ENCODE measurements around the gene ICAM1. TPM values are rescaled to one million over a fixed set of nuclear protein-coding genes. Genes with fewer than 3 reads are reported as not detected.

ICAM1 gene
- total RNA-seq, 1 experiment from 2014 or later = 2.3 TPM

DNA sequence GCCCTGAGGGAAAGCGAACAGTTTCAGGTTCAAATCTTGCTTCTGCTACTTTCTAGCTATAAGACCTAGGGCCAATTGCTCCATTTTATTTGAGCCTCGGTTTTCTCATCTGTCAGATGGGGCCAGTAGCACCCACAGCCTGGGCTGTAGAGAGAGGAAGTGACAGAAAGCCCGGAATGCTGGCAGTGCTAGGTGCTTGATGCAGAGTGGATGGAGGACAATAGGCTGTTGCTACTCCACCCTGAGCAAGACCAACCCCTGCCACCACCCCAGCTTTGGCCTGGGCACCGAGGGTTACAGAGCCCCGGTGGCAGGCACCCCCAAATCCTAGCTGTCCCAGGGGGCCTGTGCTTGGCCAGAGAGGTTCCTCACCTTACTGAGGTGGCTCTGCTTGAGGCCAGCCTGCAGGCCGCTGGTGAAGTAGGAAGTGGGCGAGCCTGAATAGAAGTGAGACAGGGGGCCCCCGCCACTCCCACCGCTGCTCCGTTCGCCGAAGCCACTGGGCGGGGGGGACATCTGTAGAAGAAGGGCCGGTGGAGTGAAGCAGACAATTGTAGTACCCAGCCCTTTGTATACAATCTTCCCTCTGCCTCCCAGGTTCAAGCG, 47.0 kb downstream of the ICAM1 start:
- H3K79me2 ChIP-seq (ENCODE audit: insufficient read depth, low read length) = no peaks in the 10 kb centered on the region
- H3K9ac ChIP-seq (ENCODE audit: extremely low read depth, insufficient read length, low read length) = no peak overlapping the region
- H3K4me1 ChIP-seq (ENCODE audit: insufficient read depth, low read length) = no peaks in the 10 kb centered on the region
- H2BK15ac ChIP-seq (ENCODE audit: low read depth, low read length) = no peak overlapping the region
- no peak overlapping the region for H4K8ac ChIP-seq (replicated peaks; ENCODE audit: insufficient read length, low read depth, low read length)
- no peak overlapping the region for H4K5ac ChIP-seq (ENCODE audit: insufficient read length, low read depth, low read length)
- no peaks in the 10 kb centered on the region for H3K9me3 ChIP-seq (ENCODE audit: control insufficient read depth, low read depth, low read length)
- no peaks in the 10 kb centered on the region for H3K79me1 ChIP-seq (ENCODE audit: insufficient read depth, low read depth, low read length, poor library complexity, severe bottlenecking)
- H3K4me2 ChIP-seq (ENCODE audit: insufficient read depth, insufficient read length, low read length) = no peak overlapping the region
- TF ChIP-seq, protein P1, sequence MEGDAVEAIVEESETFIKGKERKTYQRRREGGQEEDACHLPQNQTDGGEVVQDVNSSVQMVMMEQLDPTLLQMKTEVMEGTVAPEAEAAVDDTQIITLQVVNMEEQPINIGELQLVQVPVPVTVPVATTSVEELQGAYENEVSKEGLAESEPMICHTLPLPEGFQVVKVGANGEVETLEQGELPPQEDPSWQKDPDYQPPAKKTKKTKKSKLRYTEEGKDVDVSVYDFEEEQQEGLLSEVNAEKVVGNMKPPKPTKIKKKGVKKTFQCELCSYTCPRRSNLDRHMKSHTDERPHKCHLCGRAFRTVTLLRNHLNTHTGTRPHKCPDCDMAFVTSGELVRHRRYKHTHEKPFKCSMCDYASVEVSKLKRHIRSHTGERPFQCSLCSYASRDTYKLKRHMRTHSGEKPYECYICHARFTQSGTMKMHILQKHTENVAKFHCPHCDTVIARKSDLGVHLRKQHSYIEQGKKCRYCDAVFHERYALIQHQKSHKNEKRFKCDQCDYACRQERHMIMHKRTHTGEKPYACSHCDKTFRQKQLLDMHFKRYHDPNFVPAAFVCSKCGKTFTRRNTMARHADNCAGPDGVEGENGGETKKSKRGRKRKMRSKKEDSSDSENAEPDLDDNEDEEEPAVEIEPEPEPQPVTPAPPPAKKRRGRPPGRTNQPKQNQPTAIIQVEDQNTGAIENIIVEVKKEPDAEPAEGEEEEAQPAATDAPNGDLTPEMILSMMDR (conservative IDR thresholded peaks at IDR 0.05) = no peak
- H3K4me3 Mint-ChIP-seq = no peak overlapping the region
- peaks cover 19 to 55% (median 34%) of the 10 kb centered on the region in 3 experiments for H3K36me3 Mint-ChIP-seq (ENCODE audit: insufficient read depth in 1 of 3, low read depth in 3 of 3)
- no peak overlapping the region for H3K18ac ChIP-seq (ENCODE audit: insufficient read length, low read depth, low read length)
- no peak overlapping the region for H3K4ac ChIP-seq (ENCODE audit: low read depth, low read length)
- H3K14ac ChIP-seq (ENCODE audit: insufficient read depth, low read length) = no peak overlapping the region
- H3K23me2 ChIP-seq (ENCODE audit: insufficient read length, low read depth, low read length, poor library complexity, severe bottlenecking) = peaks cover 3% of the 10 kb centered on the region
- no peak overlapping the region for H2BK20ac ChIP-seq (ENCODE audit: low read depth, low read length, poor library complexity, severe bottlenecking)
- H3K9me3 Mint-ChIP-seq = no peaks in the 10 kb centered on the region; a peak in 1 of 5 replicates
- H3K27ac ChIP-seq (ENCODE audit: insufficient read length, low read depth, low read length) = no peak overlapping the region
- no peak overlapping the region for H2BK12ac ChIP-seq (ENCODE audit: insufficient read length, low read depth, low read length)
- H3K4me1 Mint-ChIP-seq = peaks cover 11 to 14% of the 10 kb centered on the region in 2 experiments
- no peak overlapping the region for H3K23ac ChIP-seq (ENCODE audit: insufficient read length, low read depth, low read length)
- H3K56ac ChIP-seq (ENCODE audit: insufficient read length, low read depth, low read length) = no peak overlapping the region
- H2BK5ac ChIP-seq (ENCODE audit: insufficient read length, low read length) = no peak overlapping the region
- H3K27ac Mint-ChIP-seq = no peak overlapping the region
- H3T11ph ChIP-seq (ENCODE audit: low read length) = no peak overlapping the region
- peaks cover 2% of the 10 kb centered on the region for H3K27me3 Mint-ChIP-seq (ENCODE audit: low read depth)
- no CpG with 5 or more reads among the region's 15 CpGs for WGBS (ENCODE audit: extremely low coverage, insufficient read length, low lambda C conversion rate)
- H2AFZ ChIP-seq (ENCODE audit: low read length) = no peak overlapping the region
- no peaks in the 10 kb centered on the region for H3K27me3 ChIP-seq (ENCODE audit: insufficient read depth, low read length)
- DNase-seq = no peak
- no peak overlapping the region for H2BK120ac ChIP-seq (ENCODE audit: low read depth, low read length, poor library complexity, severe bottlenecking)
- no peaks in the 10 kb centered on the region for H4K20me1 ChIP-seq (ENCODE audit: control insufficient read depth, insufficient read depth, insufficient read length)
- H2AK5ac ChIP-seq (ENCODE audit: insufficient read length, low read length) = no peak overlapping the region
- H4K91ac ChIP-seq (ENCODE audit: insufficient read length, low read depth, low read length) = no peak overlapping the region
